ENCODE results near the gene CTNNB1.

DNA sequence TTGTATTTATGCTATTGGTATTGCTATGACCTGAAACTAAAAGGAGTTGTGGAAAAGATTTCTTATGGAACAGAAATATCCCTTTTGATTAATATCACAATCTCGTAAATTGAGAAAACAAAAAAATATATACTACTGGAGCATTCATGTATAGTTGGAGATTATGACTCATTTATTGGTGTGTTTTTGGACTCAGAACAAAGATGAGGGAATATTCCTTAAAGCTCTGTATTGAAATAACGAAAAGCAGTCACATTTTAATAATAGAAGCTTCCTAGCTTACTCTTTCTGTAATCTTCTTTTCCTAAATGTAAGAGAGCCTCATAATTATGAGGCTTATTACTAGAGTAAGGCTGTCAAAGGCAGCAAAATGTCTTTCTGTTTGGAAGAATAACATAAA is 14.3 kb downstream of the CTNNB1 start:
- TF ChIP-seq EZH2 (IDR thresholded peaks at IDR 0.05; ENCODE audit: low read length, unreplicated experiment), result no peak
- TF ChIP-seq, protein P1, sequence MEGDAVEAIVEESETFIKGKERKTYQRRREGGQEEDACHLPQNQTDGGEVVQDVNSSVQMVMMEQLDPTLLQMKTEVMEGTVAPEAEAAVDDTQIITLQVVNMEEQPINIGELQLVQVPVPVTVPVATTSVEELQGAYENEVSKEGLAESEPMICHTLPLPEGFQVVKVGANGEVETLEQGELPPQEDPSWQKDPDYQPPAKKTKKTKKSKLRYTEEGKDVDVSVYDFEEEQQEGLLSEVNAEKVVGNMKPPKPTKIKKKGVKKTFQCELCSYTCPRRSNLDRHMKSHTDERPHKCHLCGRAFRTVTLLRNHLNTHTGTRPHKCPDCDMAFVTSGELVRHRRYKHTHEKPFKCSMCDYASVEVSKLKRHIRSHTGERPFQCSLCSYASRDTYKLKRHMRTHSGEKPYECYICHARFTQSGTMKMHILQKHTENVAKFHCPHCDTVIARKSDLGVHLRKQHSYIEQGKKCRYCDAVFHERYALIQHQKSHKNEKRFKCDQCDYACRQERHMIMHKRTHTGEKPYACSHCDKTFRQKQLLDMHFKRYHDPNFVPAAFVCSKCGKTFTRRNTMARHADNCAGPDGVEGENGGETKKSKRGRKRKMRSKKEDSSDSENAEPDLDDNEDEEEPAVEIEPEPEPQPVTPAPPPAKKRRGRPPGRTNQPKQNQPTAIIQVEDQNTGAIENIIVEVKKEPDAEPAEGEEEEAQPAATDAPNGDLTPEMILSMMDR (conservative IDR thresholded peaks at IDR 0.05; ENCODE audit: low read depth, low read length), result no peak
- no peak for TF ChIP-seq EZH2phosphoT487 (IDR thresholded peaks at IDR 0.05; ENCODE audit: borderline replicate concordance, low read length)
